Stimulated activated CD8-positive, alpha-beta memory T cell treated with anti-CD3 and anti-CD28 coated beads, Interleukin-12 subunit alpha, Interleukin-12 subunit beta, amount 100 ng/mL, for 4 hours (primary cell): ENCODE measurements around the gene DPP8.
"Not testable (repeated sequence)": the region's sequence is repeated elsewhere in the genome, so short reads cannot be mapped to it uniquely, and the experiment has no call there.

Experiments
- DNase-seq: peaks from one replicate; pipeline ENCODE4 v3.0.0-alpha.2; 2020; ENCODE audit warnings: low read depth

DPP8 gene

GRCh38 chr15:65402961-65403360 lies 114.5 kb downstream of the DPP8 start:
- no peak for DNase-seq

DNA sequence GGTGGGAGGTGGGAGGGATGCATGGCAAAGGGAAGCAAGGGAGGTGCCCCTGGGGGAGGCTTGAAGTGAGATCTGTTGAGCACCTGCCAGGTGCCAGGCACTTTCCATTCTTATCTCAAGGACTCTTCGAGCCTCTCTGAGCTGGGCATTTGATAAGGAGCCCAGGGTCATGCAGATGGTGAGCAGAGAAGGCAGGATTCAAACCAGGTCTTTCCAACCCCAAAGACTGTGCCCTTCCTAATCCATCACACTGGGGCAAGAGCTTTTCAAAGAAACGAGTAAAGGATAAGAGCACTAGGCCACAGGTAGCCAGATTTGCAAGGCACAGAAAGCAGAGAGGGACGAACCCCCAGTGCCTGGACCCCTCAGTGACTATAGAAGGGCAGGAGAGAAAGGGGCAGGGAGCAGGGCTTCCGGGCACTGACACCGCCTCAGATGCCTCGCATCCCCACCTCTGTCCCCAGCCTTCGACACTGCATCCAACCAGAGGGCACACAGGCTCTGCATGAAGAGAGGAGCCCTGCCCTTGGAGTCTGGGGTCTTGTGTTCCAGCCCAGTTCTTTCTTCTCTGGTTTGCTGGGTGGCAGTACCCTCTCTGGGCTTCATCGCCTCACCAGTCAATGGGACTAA lies 115.8 kb downstream of the DPP8 start:
- DNase-seq, result no peak

DNA sequence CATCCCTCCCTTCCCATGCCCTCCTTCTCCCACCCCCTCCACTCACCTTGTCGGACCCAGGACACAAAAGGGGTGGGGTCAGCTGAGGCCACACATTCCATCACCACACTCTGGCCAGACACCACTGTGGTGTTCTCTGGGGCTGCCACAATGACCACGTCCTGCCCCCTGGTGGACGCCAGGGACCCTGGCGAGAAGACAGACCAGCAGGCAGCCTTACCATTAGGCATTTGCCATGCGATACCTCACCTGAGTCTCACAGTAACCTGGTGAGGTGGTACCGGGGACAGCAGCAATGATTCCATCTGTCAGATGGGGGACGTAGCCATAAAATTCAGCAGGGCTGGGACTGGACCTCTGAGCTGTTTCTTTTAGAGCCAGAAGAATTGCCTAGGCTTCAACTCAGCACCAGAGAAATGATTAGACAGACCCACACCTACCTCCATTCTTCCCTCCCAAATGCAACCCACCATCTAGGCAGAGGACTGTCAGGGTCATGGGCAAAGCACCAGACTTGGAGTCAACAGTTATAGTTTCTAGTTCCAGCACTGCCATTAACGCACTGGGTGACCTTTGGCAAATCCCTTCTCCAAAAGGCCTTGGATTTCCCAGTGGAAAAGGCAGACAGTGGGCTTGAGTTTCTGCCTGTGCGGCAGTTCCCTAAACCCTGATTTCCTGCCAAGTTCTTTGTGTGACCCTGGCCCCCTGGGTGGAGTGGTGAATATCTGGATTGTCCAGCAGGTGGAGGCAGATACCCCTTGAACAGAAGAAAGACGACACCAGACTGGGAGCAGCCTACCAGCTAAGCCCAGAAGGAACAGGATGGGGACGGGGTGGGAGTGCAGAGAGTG lies 116.5 kb downstream of the DPP8 start:
- DNase-seq, result peak; percentile 8

DNA sequence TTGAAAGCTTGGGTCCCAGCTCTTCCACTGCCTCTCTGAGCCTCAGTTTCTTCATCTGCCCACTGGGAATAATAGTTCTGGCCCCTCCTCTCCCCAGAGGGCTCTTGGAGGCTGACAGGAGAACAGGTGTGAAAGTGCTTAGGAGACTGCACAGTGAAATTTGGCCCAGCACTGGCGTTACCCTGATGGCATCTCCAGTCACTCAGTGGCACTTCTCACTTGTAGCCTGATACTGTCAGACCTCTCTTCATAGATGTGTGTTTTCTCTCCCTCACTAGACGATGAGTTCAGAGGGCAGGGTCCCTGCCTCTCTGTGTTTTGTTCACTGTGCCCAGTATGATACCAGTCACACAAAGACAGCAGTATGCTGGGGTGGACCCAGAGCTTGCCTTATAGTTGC lies 117.5 kb downstream of the DPP8 start:
- no peak for DNase-seq

DNA sequence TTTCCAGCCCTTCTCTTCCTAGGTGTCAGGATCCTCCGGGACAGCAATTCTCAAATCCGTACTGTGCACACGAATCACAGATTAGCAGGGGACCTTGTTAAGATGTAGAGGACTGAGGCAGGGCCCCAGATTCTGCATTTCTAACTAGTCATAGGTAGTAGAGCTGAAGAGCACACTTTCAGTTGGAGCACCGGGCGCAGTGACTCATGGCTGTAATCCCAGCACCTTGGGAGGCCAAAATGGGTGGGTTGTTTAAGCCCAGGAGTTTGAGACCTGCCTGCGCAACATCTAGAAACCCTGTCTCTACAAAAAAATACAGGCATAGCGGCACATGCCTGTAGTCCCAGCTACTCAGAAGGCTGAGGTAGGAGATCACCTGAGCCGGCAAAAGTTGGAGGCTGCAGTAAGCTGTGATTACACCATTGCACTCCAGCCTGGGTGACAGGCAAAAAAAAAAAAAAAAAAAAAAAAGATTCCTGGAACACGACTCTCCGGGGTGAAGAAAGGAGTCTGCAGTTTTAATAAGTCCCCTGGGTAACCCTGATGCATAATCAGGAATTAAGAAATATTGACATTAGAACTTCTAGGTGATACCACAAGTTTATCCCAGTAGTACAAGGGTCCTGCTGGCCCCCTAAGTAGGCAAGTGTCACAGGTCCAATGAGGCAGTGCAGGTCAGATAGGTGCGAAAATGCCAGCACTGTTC lies 118.3 kb downstream of the DPP8 start:
- no peak for DNase-seq

DNA sequence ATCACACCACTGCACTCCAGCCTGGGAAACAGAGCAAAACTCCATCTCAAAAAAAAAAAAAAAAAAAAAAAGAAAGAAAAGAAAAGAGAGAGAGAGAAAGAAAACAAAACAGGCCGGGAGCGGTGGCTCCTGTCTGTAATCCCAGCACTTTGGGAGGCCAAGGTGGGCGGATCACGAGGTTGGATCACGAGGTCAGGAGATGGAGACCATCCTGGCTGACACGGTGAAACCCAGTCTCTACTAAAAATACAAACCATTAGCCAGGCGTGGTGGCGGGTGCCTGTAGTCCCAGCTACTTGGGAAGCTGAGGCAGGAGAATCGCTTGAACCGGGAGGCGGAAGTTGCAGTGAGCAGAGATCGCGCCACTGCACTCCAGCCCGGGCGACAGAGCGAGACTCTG lies 119.0 kb downstream of the DPP8 start:
- not testable (repeated sequence) for DNase-seq

GRCh38 chr15:65396965-65397317 lies 120.5 kb downstream of the DPP8 start:
- no peak for DNase-seq

DNA sequence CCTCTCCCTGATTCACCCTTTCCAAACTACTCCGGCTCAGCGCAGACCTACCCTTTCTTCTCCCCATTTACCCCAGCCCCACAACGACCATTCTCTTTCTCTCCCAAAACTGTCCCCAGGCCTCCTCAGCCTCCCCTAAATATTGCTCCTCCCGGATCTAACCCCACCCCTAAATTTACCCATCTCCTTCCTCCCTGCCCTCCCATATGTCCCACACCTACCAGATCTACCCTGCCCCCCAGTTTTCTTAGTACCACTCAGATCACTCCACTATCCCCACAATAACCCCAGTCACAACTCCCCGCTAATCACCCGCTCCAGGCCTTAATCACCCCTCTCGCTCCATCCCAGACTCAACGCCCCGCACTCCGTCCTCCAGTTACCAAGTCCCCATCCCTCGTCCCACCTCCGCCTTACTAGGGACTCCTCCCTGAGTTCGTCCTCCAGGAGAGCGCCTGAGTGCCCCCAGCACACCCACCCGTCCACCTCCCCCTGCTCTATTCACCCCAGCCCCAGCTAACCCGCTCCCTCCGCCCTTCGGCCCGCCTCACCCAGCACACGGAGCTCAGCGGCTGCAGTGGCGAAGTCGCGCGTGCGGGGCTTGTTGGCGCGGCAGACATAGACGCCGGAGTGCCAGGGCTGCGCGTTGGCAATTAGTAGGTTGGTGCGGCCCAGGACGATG lies 121.1 kb downstream of the DPP8 start:
- DNase-seq, result no peak

DNA sequence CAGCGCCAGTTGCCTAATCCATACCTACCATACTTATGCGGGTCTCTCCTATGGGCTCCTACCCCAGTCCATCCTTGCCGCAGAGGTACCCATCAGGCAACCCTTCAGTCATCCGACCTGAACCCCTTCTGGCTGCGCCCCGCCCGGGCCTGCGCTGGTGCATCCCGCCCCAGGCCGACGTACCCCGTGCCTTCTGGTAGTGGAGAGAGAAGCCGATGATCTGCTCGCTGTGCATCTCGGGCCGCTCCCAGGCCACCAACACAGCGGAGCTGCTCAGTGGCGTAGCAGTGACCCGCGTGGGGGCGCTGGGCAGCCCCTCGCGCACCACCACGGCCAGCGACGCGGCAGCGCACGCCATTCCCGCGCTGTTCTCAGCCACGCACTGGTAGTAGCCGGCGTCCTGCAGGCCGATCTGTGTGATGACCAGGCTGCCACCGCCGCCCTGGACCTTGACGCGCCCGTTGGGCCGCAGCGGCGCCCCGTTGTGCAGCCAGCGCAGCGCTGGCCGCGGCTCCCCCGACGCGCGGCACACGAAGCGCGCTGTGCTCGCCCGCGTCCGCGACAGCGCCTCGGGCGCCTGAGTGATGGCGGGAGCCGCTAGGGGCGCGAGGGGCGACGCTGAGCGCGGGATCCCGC lies 121.8 kb downstream of the DPP8 start:
- DNase-seq, result no peak

DNA sequence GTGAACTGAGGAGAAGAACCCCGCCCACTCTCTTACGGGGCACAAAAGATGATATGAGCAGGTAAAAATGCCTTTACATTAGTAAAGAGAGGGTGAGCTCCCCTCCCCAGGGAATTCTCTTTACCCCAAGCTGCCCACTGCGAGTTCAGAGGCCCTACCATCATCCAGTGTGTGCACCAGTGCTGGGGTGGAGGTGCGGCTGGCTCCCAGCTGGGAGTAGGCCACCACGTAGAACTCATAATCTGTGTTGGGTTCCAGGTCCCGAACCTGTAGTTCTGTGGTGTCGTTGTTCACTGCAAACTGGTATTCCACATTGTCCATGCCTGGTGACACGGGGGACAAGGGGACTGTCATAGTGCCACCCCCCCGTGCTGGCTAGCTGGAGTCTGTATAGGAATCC lies 122.6 kb downstream of the DPP8 start:
- DNase-seq, result no peak

- no peak for DNase-seq
Measured at GRCh38 chr15:65394280-65394789, 123.2 kb downstream of the DPP8 start.

DNA sequence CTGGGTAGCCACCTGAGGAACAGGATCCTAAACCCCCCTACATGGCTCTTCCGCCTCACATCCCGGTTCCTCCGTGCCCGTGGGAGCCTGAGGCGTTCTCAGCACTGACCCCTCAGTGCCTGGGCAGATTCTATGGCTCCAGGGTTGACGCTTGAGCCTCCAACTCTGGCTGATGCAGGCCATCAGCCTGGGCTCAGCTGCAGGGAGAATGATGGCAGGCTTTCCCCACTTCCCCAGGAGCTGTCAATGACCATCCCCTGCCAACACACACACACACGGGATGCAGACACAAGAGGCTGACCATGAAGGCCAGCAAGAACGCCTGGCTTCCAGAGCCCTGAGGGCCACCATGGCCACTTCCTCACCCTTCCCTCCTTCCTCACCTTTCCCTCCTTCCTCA lies 123.9 kb downstream of the DPP8 start:
- DNase-seq, result no peak

DNA sequence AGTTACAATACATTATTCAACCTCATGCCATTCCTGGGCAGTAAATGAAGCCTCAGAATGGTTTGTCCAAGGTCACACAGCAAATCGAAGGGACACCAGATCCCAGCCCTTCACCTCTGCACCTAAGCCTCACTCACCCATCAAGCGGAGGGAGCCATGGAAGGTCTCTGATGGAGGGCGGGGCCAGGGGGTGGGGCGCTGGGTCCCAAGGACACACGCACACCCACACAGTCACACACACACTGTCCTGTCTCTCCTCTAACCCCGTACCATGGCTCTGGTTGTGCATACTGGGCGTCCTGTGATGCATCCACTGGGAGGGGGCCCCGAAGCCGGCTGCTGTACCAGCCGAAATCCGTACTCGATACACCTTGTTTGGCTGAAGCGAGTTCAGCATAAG lies 124.4 kb downstream of the DPP8 start:
- no peak for DNase-seq
